CD4-positive, CD25-positive, alpha-beta regulatory T cell (primary cell): Measurements from ENCODE around the gene MTG2. TPM values are rescaled to one million over a fixed set of nuclear protein-coding genes. Genes with fewer than 3 reads are reported as not detected.

ENCODE experiments used
- ATAC-seq, 2 donors: fragments of 150-1000 bp; cut with Tn5 transposase; one replicate each; pipeline ENCODE4 v1.10.0; 2021; ENCODE audit warnings: low read depth in 2 of 2, moderate number of reproducible peaks in 2 of 2, moderate library complexity in 1 of 2
- DNase-seq, 3 donors: peaks; one replicate each; pipeline versions ENCODE4 v3.0.0 to v3.0.0-alpha.2; 2012 to 2022; ENCODE audit warnings: mixed read lengths in 1 of 3
- H3K27ac ChIP-seq: one replicate; pipeline ENCODE4 v1.7.0; 2013; ENCODE audit warnings: mild to moderate bottlenecking, low read length; ENCODE audit not compliant: insufficient read depth, poor library complexity, severe bottlenecking
- H3K27me3 ChIP-seq: one replicate; pipeline ENCODE4 v1.7.0; 2013; ENCODE audit warnings: low read length; ENCODE audit not compliant: control insufficient read depth, insufficient read depth
- H3K36me3 ChIP-seq: one replicate; pipeline ENCODE4 v1.7.0; 2013; ENCODE audit warnings: mild to moderate bottlenecking, low read length, moderate library complexity; ENCODE audit not compliant: control insufficient read depth, insufficient read depth
- H3K4me1 ChIP-seq: 2 replicates; pipeline ENCODE4 v1.7.0; 2013; ENCODE audit warnings: mild to moderate bottlenecking, low read length; ENCODE audit not compliant: insufficient read depth, control insufficient read depth, poor library complexity, severe bottlenecking
- H3K4me3 ChIP-seq: one replicate; pipeline ENCODE4 v1.7.0; 2013; ENCODE audit warnings: low read depth, mild to moderate bottlenecking, low read length, moderate library complexity
- H3K9me3 ChIP-seq, 2 experiments: 1 replicate in 1 of 2; 2 replicates in 1 of 2; pipeline ENCODE4 v1.7.0; 2013; ENCODE audit warnings: low read length in 2 of 2, mild to moderate bottlenecking in 1 of 2, moderate library complexity in 1 of 2; ENCODE audit not compliant: control insufficient read depth in 2 of 2
- H3K27ac Mint-ChIP-seq, 3 donors: one replicate each; pipeline ENCODE4 v1.8.0; 2020 to 2022; ENCODE audit warnings: mild to moderate bottlenecking in 3 of 3, mixed read lengths in 3 of 3, moderate library complexity in 2 of 3
- H3K27me3 Mint-ChIP-seq: one replicate; pipeline ENCODE4 v1.8.0; 2022; ENCODE audit warnings: mild to moderate bottlenecking, mixed read lengths
- H3K36me3 Mint-ChIP-seq: one replicate; pipeline ENCODE4 v1.8.0; 2020; ENCODE audit warnings: mixed read lengths
- H3K4me1 Mint-ChIP-seq, 4 donors: one replicate each; pipeline ENCODE4 v1.8.0; 2020 to 2022; ENCODE audit warnings: mixed read lengths in 4 of 4, mild to moderate bottlenecking in 1 of 4
- H3K4me3 Mint-ChIP-seq, 4 donors: one replicate each; pipeline ENCODE4 v1.8.0; 2020 to 2022; ENCODE audit warnings: mild to moderate bottlenecking in 4 of 4, mixed read lengths in 4 of 4, moderate library complexity in 3 of 4
- H3K9me3 Mint-ChIP-seq, 7 donors: one replicate each; pipeline ENCODE4 v1.8.0; 2020 to 2022; ENCODE audit warnings: mixed read lengths in 7 of 7, mild to moderate bottlenecking in 3 of 7, moderate library complexity in 2 of 7
- polyA plus RNA-seq, 4 donors: library from polyadenylated mRNA; unstranded; fragments of 300-500 nt; fragmentation: Illumina TruSeq; gene quantifications; one replicate each; pipeline ENCODE4 v1.2.3, GENCODE V29; 2021
- total RNA-seq: library from RNA; stranded (reverse); gene quantifications from one replicate; pipeline ENCODE4 v1.2.3, GENCODE V29; 2022

The MTG2 gene
- total and polyA plus RNA-seq, 5 donors from 2014 or later = 17.5 to 23.6 (median 18.9) TPM

DNA sequence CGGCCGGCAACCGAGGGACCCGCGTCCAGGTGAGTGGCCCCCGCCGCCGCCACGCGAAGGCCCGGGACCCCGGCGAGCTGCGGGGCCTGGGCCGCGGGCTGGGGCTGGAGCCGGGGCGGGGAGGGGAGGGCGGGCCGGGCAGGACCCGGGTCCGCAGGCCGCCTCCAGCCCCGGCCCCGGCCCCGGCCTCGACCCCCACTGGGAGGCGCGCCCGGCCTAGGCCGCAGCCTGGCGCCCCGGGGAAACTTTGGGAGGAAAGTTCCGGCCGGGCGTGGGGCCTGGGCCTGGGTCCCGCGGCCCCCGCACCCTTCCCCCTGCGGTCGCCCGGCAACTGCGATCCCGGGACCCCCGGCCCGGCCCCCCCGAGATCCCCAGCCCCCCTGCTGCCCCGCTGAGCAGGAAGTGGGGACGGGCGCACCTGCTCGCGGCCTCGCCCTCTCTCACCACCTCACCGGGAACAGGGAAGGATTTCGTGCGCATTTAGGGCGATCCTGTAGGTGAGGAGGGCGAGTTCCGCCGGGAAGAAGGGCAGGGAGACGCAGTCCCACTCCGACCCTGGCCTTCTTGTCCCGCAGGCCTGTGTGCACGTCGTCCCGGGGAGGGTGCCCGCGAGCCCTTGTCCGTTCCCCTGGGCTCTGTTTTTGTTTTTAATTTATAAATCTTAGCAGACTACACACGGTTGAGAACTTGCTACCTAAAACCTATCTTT lies 55.9 kb downstream of the MTG2 start:
- H3K9me3 ChIP-seq = peaks cover 0 to 2% of the 10 kb centered on the region in 2 experiments
- H3K27me3 ChIP-seq = no peaks in the 10 kb centered on the region
- Mint-ChIP-seq H3K4me3 (peak overlapping the region; percentile 88 to 93 (median 90)), H3K9me3 (no peaks in the 10 kb centered on the region), H3K27me3 (no peaks in the 10 kb centered on the region), H3K36me3 (peaks cover 14% of the 10 kb centered on the region), H3K4me1 (peaks cover 5 to 50% (median 33%) of the 10 kb centered on the region in 4 donors), H3K27ac (peak overlapping the region; percentile 82 to 93 (median 90))
- H3K36me3 ChIP-seq = peaks cover 10% of the 10 kb centered on the region
- H3K4me1 ChIP-seq = peaks cover 40% of the 10 kb centered on the region
- no peak for ATAC-seq
- H3K27ac ChIP-seq = peak overlapping the region; percentile 67
- peak overlapping the region; percentile 74 for H3K4me3 ChIP-seq
- DNase-seq = peak in 2 of 3 donors; percentile 16 to 29

GRCh38 chr20:62239278-62239879 lies 56.6 kb downstream of the MTG2 start:
- ATAC-seq (no peak), DNase-seq (no peak)
- Histone ChIP-seq H3K9me3 (no peaks in the 10 kb centered on the region), H3K4me3 (peak overlapping the region; percentile 74), H3K27ac (peak overlapping the region; percentile 67), H3K4me1 (peaks cover 40% of the 10 kb centered on the region), H3K36me3 (peaks cover 10% of the 10 kb centered on the region), H3K27me3 (no peaks in the 10 kb centered on the region)
- H3K27ac Mint-ChIP-seq = peak overlapping the region; percentile 82 to 93 (median 90)
- H3K9me3 Mint-ChIP-seq = no peaks in the 10 kb centered on the region
- H3K36me3 Mint-ChIP-seq = peaks cover 14% of the 10 kb centered on the region
- peaks cover 5 to 54% (median 33%) of the 10 kb centered on the region in 4 donors for H3K4me1 Mint-ChIP-seq
- H3K27me3 Mint-ChIP-seq = no peaks in the 10 kb centered on the region
- peak overlapping the region; percentile 88 to 93 (median 90) for H3K4me3 Mint-ChIP-seq

GRCh38 chr20:62240020-62240685 lies 57.3 kb downstream of the MTG2 start:
- H3K9me3 Mint-ChIP-seq = no peaks in the 10 kb centered on the region
- peaks cover 40% of the 10 kb centered on the region for H3K4me1 ChIP-seq
- H3K4me1 Mint-ChIP-seq = peaks cover 5 to 60% (median 33%) of the 10 kb centered on the region in 4 donors
- H3K36me3 ChIP-seq = peaks cover 10% of the 10 kb centered on the region
- H3K27me3 Mint-ChIP-seq = no peaks in the 10 kb centered on the region
- no peaks in the 10 kb centered on the region for H3K9me3 ChIP-seq
- ATAC-seq (no peak), DNase-seq (no peak)
- no peak overlapping the region for H3K27ac ChIP-seq
- peaks cover 14% of the 10 kb centered on the region for H3K36me3 Mint-ChIP-seq
- H3K27ac Mint-ChIP-seq = peak overlapping the region in 2 of 3 donors; percentile 65 to 90
- H3K27me3 ChIP-seq = no peaks in the 10 kb centered on the region
- peak overlapping the region; percentile 21 to 91 (median 89) for H3K4me3 Mint-ChIP-seq
- H3K4me3 ChIP-seq = no peak overlapping the region

- peak overlapping the region; percentile 38 to 80 (median 54) for H3K27ac Mint-ChIP-seq
- peaks cover 5 to 66% (median 34%) of the 10 kb centered on the region in 4 donors for H3K4me1 Mint-ChIP-seq
- peak overlapping the region; percentile 50 to 91 (median 72) for H3K4me3 Mint-ChIP-seq
- ATAC-seq = no peak
- no peaks in the 10 kb centered on the region for H3K27me3 ChIP-seq
- H3K4me1 ChIP-seq = peaks cover 40% of the 10 kb centered on the region
- H3K9me3 Mint-ChIP-seq = no peaks in the 10 kb centered on the region
- no peak overlapping the region for H3K4me3 ChIP-seq
- no peaks in the 10 kb centered on the region for H3K27me3 Mint-ChIP-seq
- DNase-seq = no peak
- H3K27ac ChIP-seq = no peak overlapping the region
- peaks cover 15% of the 10 kb centered on the region for H3K36me3 ChIP-seq
- peaks cover 14% of the 10 kb centered on the region for H3K36me3 Mint-ChIP-seq
- no peaks in the 10 kb centered on the region for H3K9me3 ChIP-seq
Measured at GRCh38 chr20:62241506-62241905, 58.7 kb downstream of the MTG2 start.

GRCh38 chr20:62242176-62242575 lies 59.3 kb downstream of the MTG2 start:
- Mint-ChIP-seq H3K4me1 (peaks cover 5 to 71% (median 36%) of the 10 kb centered on the region in 4 donors), H3K27ac (peak overlapping the region in 1 of 3 donors; percentile 54), H3K36me3 (peaks cover 14% of the 10 kb centered on the region), H3K4me3 (peak overlapping the region in 2 of 4 donors; percentile 5 to 60), H3K27me3 (no peaks in the 10 kb centered on the region), H3K9me3 (no peaks in the 10 kb centered on the region)
- Histone ChIP-seq H3K36me3 (peaks cover 15% of the 10 kb centered on the region), H3K27ac (no peak overlapping the region), H3K4me1 (peaks cover 39% of the 10 kb centered on the region), H3K27me3 (no peaks in the 10 kb centered on the region), H3K9me3 (no peaks in the 10 kb centered on the region), H3K4me3 (no peak overlapping the region)
- DNase-seq (no peak), ATAC-seq (no peak)

GRCh38 chr20:62243106-62243505 lies 60.3 kb downstream of the MTG2 start:
- Histone ChIP-seq H3K36me3 (peaks cover 15% of the 10 kb centered on the region), H3K27ac (no peak overlapping the region), H3K4me1 (peaks cover 31% of the 10 kb centered on the region), H3K4me3 (no peak overlapping the region), H3K27me3 (no peaks in the 10 kb centered on the region), H3K9me3 (no peaks in the 10 kb centered on the region)
- H3K27me3 Mint-ChIP-seq = no peaks in the 10 kb centered on the region
- peaks cover 5 to 67% (median 32%) of the 10 kb centered on the region in 4 donors for H3K4me1 Mint-ChIP-seq
- ATAC-seq (no peak), DNase-seq (no peak)
- peaks cover 14% of the 10 kb centered on the region for H3K36me3 Mint-ChIP-seq
- H3K4me3 Mint-ChIP-seq = no peak overlapping the region
- H3K9me3 Mint-ChIP-seq = no peaks in the 10 kb centered on the region
- no peak overlapping the region for H3K27ac Mint-ChIP-seq

DNA sequence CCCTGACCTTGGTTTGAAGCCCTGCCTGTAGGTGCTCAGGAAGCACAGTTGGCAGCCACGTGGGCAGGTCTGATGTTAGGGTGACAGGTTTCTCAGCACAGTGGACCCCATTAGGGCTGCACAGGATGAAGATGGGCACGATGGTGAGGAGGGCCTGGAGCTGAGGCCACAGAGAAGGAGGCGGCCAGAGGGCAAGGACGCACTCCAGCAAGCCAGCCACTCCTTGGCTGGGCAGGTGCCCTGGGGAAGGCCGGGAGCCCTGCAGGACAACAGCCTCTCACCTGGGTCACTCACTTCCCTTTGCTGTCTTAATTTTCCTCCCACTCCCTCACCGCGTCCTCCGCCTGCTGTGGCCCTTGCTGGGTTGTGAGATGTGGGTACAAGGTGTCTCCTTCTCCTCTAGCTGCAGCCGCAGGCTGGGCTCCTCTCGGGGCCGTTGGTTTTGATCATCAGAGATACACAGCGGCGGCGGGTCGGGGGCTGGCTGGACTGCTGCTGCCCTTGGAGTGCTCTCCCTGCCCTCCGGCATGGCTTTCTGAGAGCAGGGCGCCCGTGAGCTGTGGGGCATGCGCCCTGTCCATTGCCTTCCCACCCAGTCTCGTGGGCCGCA lies 61.2 kb downstream of the MTG2 start:
- H3K27ac ChIP-seq = no peak overlapping the region
- Mint-ChIP-seq H3K36me3 (peaks cover 14% of the 10 kb centered on the region), H3K27me3 (no peaks in the 10 kb centered on the region), H3K4me3 (peak overlapping the region in 2 of 4 donors; percentile 35 to 43), H3K9me3 (no peaks in the 10 kb centered on the region), H3K4me1 (peaks cover 5 to 71% (median 31%) of the 10 kb centered on the region in 4 donors), H3K27ac (peak overlapping the region in 1 of 3 donors; percentile 56)
- no peak overlapping the region for H3K4me3 ChIP-seq
- DNase-seq = no peak
- peaks cover 28% of the 10 kb centered on the region for H3K4me1 ChIP-seq
- no peaks in the 10 kb centered on the region for H3K9me3 ChIP-seq
- no peaks in the 10 kb centered on the region for H3K27me3 ChIP-seq
- no peak for ATAC-seq
- peaks cover 15% of the 10 kb centered on the region for H3K36me3 ChIP-seq
